Neural cell (in vitro differentiated cells): ENCODE results near the gene YIPF4.

Experiments used
- EZH2 ChIP-seq: fragments of 200-600, 300-800 bp; shearing (Covaris generic), sonication (generic); IDR thresholded peaks from 2 replicates; pipeline ENCODE4 v1.6.1; 2014; ENCODE audit warnings: antibody characterized with exemption, low read length, borderline replicate concordance, mild to moderate bottlenecking; ENCODE audit not compliant: insufficient read depth, poor library complexity, severe bottlenecking
- TAF1 ChIP-seq: IDR thresholded peaks from 2 replicates; pipeline ENCODE4 v1.6.1; 2012; ENCODE audit warnings: low read depth
- TF ChIP-seq, protein P1 (sequence below): fragments of 450-650 bp; IDR thresholded peaks from 2 replicates; pipeline ENCODE4 v1.5.1; 2014; ENCODE audit warnings: antibody characterized with exemption, mild to moderate bottlenecking, moderate library complexity; ENCODE audit not compliant: poor library complexity, severe bottlenecking
- TF ChIP-seq, protein P2 (sequence below): IDR thresholded peaks from 2 replicates; pipeline ENCODE4 v1.6.1; 2012; ENCODE audit warnings: borderline replicate concordance

DNA sequence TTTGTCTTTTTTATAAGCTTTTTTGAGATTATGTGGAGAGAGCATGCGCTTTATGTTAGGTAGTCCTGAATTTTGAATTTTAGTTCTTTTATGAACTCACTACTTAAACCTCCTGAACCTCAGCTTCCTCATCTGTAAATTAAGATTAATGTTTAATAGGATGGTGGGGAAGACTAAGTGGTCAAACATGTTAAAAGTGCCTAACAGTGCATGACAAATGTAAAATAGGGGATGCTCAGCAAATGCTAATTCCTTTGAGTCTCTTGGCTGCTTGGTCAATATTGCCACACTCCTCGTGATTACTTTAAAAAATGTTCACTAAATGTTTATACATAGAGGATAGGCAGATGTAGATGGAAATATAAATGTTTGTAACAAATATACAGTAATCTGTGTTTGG lies 85.9 kb downstream of the YIPF4 start:
- TF ChIP-seq, protein P1, sequence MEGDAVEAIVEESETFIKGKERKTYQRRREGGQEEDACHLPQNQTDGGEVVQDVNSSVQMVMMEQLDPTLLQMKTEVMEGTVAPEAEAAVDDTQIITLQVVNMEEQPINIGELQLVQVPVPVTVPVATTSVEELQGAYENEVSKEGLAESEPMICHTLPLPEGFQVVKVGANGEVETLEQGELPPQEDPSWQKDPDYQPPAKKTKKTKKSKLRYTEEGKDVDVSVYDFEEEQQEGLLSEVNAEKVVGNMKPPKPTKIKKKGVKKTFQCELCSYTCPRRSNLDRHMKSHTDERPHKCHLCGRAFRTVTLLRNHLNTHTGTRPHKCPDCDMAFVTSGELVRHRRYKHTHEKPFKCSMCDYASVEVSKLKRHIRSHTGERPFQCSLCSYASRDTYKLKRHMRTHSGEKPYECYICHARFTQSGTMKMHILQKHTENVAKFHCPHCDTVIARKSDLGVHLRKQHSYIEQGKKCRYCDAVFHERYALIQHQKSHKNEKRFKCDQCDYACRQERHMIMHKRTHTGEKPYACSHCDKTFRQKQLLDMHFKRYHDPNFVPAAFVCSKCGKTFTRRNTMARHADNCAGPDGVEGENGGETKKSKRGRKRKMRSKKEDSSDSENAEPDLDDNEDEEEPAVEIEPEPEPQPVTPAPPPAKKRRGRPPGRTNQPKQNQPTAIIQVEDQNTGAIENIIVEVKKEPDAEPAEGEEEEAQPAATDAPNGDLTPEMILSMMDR, result no peak
- TF ChIP-seq, protein P2, sequence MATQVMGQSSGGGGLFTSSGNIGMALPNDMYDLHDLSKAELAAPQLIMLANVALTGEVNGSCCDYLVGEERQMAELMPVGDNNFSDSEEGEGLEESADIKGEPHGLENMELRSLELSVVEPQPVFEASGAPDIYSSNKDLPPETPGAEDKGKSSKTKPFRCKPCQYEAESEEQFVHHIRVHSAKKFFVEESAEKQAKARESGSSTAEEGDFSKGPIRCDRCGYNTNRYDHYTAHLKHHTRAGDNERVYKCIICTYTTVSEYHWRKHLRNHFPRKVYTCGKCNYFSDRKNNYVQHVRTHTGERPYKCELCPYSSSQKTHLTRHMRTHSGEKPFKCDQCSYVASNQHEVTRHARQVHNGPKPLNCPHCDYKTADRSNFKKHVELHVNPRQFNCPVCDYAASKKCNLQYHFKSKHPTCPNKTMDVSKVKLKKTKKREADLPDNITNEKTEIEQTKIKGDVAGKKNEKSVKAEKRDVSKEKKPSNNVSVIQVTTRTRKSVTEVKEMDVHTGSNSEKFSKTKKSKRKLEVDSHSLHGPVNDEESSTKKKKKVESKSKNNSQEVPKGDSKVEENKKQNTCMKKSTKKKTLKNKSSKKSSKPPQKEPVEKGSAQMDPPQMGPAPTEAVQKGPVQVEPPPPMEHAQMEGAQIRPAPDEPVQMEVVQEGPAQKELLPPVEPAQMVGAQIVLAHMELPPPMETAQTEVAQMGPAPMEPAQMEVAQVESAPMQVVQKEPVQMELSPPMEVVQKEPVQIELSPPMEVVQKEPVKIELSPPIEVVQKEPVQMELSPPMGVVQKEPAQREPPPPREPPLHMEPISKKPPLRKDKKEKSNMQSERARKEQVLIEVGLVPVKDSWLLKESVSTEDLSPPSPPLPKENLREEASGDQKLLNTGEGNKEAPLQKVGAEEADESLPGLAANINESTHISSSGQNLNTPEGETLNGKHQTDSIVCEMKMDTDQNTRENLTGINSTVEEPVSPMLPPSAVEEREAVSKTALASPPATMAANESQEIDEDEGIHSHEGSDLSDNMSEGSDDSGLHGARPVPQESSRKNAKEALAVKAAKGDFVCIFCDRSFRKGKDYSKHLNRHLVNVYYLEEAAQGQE, result no peak
- TF ChIP-seq TAF1, result no peak
- no peak for TF ChIP-seq EZH2
